K562 (cell line): ENCODE measurements around the gene EFCAB8. TPM values are rescaled to one million over a fixed set of nuclear protein-coding genes. Genes with fewer than 3 reads are reported as not detected.

Source experiments
- ATAC-seq: fragments of 200-7000 bp; cut with Tn5 transposase; 3 replicates; pipeline ENCODE4 v1.9.1; 2020; ENCODE audit warnings: moderate library complexity
- BruUV-seq: library from RNA; stranded (reverse); fragments of 400-500 nt; replicated peaks from 2 replicates; lab custom pipeline; 2021; lab: Mats Ljungman, UMichigan
- CTCF ChIA-PET: fragments of 300-600 bp; formaldehyde crosslinking; extraction: SDS; loops from one replicate; lab custom pipeline; 2021; ENCODE audit warnings: low intra/inter-chr PET ratio; lab: Yijun Ruan, JAX
- POLR2A ChIA-PET: fragments of 300-600, 350-650 bp; sonication (Branson Sonifier 250); formaldehyde crosslinking; extraction: SDS; loops from one replicate; lab custom pipeline; 2021; ENCODE audit warnings: antibody characterized with exemption, inconsistent platforms; lab: Yijun Ruan, JAX
- DNase-seq, 4 experiments: peaks; one replicate each; pipeline versions ENCODE4 v3.0.0 to v3.0.0-alpha.2; 2011 to 2018; ENCODE audit warnings: low spot score in 3 of 4, mixed read lengths in 3 of 4; ENCODE audit errors: extremely low read depth in 1 of 4
- FAIRE-seq: peaks from 2 replicates; lab custom pipeline; 2011; peaks lifted over from hg19 to GRCh38; lab: Jason Lieb, UNC
- H2AFZ ChIP-seq: 2 replicates; pipeline ENCODE4 v1.6.0; 2011; ENCODE audit warnings: low read depth, low read length, control low read depth, inconsistent platforms
- H3K27ac ChIP-seq: fragments of 200-600 bp; 3 replicates; pipeline ENCODE4 v1.8.0; 2011; ENCODE audit warnings: low read depth, mild to moderate bottlenecking, control low read depth, inconsistent platforms, low read length, moderate library complexity, mixed read lengths; ENCODE audit errors: extremely low read depth
- H3K27me3 ChIP-seq, 2 experiments: fragments of 300-600 bp in 1 of 2; 2 replicates in 1 of 2; 3 replicates in 1 of 2; pipeline versions ENCODE4 v1.6.0 to v1.8.0; 2011; ENCODE audit warnings: inconsistent platforms in 2 of 2, low read length in 2 of 2, mild to moderate bottlenecking in 1 of 2, mixed read lengths in 1 of 2, moderate library complexity in 1 of 2; ENCODE audit not compliant: control insufficient read depth in 2 of 2, insufficient read depth in 2 of 2
- H3K36me3 ChIP-seq: fragments of 300-600 bp; 3 replicates; pipeline ENCODE4 v1.8.0; 2011; ENCODE audit warnings: mild to moderate bottlenecking, low read length, inconsistent platforms; ENCODE audit not compliant: control insufficient read depth, insufficient read depth
- H3K4me1 ChIP-seq, 2 experiments: fragments of 200-600 bp in 1 of 2; replicated peaks in 1 of 2; 2 replicates in 1 of 2; 3 replicates in 1 of 2; pipeline versions ENCODE4 v1.5.1 to v1.8.0; 2011; ENCODE audit warnings: inconsistent platforms in 2 of 2, low read length in 2 of 2, mild to moderate bottlenecking in 1 of 2, mixed read lengths in 1 of 2, moderate library complexity in 1 of 2; ENCODE audit not compliant: control insufficient read depth in 2 of 2, insufficient read depth in 2 of 2
- H3K4me2 ChIP-seq: 2 replicates; pipeline ENCODE4 v1.6.1; 2011; ENCODE audit warnings: low read length, control low read depth, inconsistent platforms, mixed read lengths; ENCODE audit not compliant: insufficient read depth
- H3K4me3 ChIP-seq: fragments of 200-600 bp; sonication (generic), shearing (Covaris generic); 2 replicates; pipeline ENCODE4 v1.5.1; 2016; ENCODE audit warnings: control low read depth, inconsistent platforms
- H3K79me2 ChIP-seq: fragments of 200-600 bp; 3 replicates; pipeline ENCODE4 v1.8.0; 2011; ENCODE audit warnings: low read length, inconsistent platforms; ENCODE audit not compliant: control insufficient read depth, insufficient read depth
- H3K9ac ChIP-seq, 2 experiments: 2 replicates each; pipeline versions ENCODE4 v1.6.0 to v1.6.1; 2011; ENCODE audit warnings: low read depth in 2 of 2, low read length in 2 of 2, control low read depth in 1 of 2, inconsistent platforms in 1 of 2, mild to moderate bottlenecking in 1 of 2, mixed read lengths in 1 of 2; ENCODE audit not compliant: insufficient read depth in 1 of 2
- H3K9me1 ChIP-seq: one replicate; pipeline ENCODE4 v1.6.0; 2011; ENCODE audit warnings: inconsistent platforms, mild to moderate bottlenecking, low read length, moderate library complexity; ENCODE audit not compliant: control insufficient read depth, insufficient read depth
- H3K9me3 ChIP-seq: replicated peaks from 2 replicates; pipeline ENCODE4 v1.5.1; 2011; ENCODE audit warnings: low read depth, low read length, inconsistent platforms; ENCODE audit not compliant: control insufficient read depth, insufficient read depth
- H4K20me1 ChIP-seq: replicated peaks from 2 replicates; pipeline ENCODE4 v1.6.1; 2011; ENCODE audit warnings: low read length, inconsistent platforms, mixed read lengths; ENCODE audit not compliant: control insufficient read depth, insufficient read depth
- BRCA1 ChIP-seq, 2 experiments: fragments of 450-650 bp in 1 of 2; sonication (generic) in 1 of 2; formaldehyde crosslinking in 1 of 2; IDR thresholded peaks; 2 replicates each; pipeline versions ENCODE4 v1.5.0 to v1.6.1; 2017 to 2020; ENCODE audit warnings: mild to moderate bottlenecking in 1 of 2, missing genetic modification reagents in 1 of 2
- CBX2 ChIP-seq: fragments of 200-600 bp; sonication (generic); IDR thresholded peaks from one replicate; pipeline ENCODE4 v1.6.1; 2012; ENCODE audit warnings: mild to moderate bottlenecking, low read length, inconsistent platforms; ENCODE audit not compliant: insufficient read depth, poor library complexity, severe bottlenecking
- CTCF ChIP-seq, 3 experiments: IDR thresholded peaks in 2 of 3; conservative IDR thresholded peaks in 1 of 3; 2 replicates each; pipeline ENCODE4 v1.5.1; 2011 to 2012; ENCODE audit warnings: low read length in 3 of 3, mild to moderate bottlenecking in 3 of 3, control low read depth in 2 of 3, improper control_type of control experiment in 1 of 3, inconsistent platforms in 1 of 3, low read depth in 1 of 3, mixed read lengths in 1 of 3, moderate library complexity in 1 of 3; ENCODE audit not compliant: insufficient read depth in 2 of 3
- KLF13 ChIP-seq: fragments of 450-650 bp; IDR thresholded peaks from 2 replicates; pipeline ENCODE4 v1.6.1; 2016; ENCODE audit warnings: missing genetic modification characterization, low read depth, mild to moderate bottlenecking, missing compliant biosample characterization, moderate library complexity, borderline replicate concordance
- LCOR ChIP-seq: sonication (generic); formaldehyde crosslinking; IDR thresholded peaks from 2 replicates; pipeline ENCODE4 v1.8.0; 2022; ENCODE audit warnings: mild to moderate bottlenecking, missing genetic modification reagents
- MXI1 ChIP-seq: IDR thresholded peaks from 2 replicates; pipeline ENCODE4 v1.6.1; 2011; ENCODE audit warnings: low read depth, mild to moderate bottlenecking, improper control_type of control experiment, low read length
- NFRKB ChIP-seq: fragments of 450-650 bp; IDR thresholded peaks from 2 replicates; pipeline ENCODE4 v1.6.1; 2016; ENCODE audit warnings: low read depth
- POLR2H ChIP-seq: IDR thresholded peaks from 2 replicates; pipeline ENCODE4 v1.6.1; 2016; ENCODE audit warnings: missing genetic modification characterization, low read depth, mild to moderate bottlenecking, control low read depth, missing compliant biosample characterization, moderate library complexity
- PRPF4 ChIP-seq: fragments of 200-400 bp; formaldehyde crosslinking; IDR thresholded peaks from one replicate; pipeline ENCODE4 v1.6.1; 2017; ENCODE audit warnings: low read length, low read depth, mild to moderate bottlenecking; ENCODE audit not compliant: insufficient read depth, poor library complexity, severe bottlenecking
- RBM25 ChIP-seq: fragments of 200-400 bp; formaldehyde crosslinking; IDR thresholded peaks from 2 replicates; pipeline ENCODE4 v1.6.1; 2018; ENCODE audit warnings: low read length, low read depth, moderate library complexity; ENCODE audit not compliant: severe bottlenecking
- TCF7L2 ChIP-seq: fragments of 150-350 bp; IDR thresholded peaks from 2 replicates; pipeline ENCODE4 v1.6.1; 2016; ENCODE audit warnings: low read depth, mild to moderate bottlenecking, low read length, moderate library complexity
- ZBTB8A ChIP-seq: fragments of 450-650 bp; IDR thresholded peaks from 2 replicates; pipeline ENCODE4 v1.6.1; 2018; ENCODE audit warnings: mild to moderate bottlenecking, moderate library complexity; ENCODE audit not compliant: partially characterized antibody
- ZC3H4 ChIP-seq: sonication (generic); formaldehyde crosslinking; IDR thresholded peaks from 2 replicates; pipeline ENCODE4 v1.9.0; 2021; ENCODE audit warnings: missing genetic modification reagents, borderline replicate concordance
- ZNF354B ChIP-seq: fragments of 250-450 bp; sonication (Bioruptor Pico); IDR thresholded peaks from 2 replicates; pipeline ENCODE4 v1.4.0; 2020
- WGBS: fragments of 100-300 bp; shearing (Covaris generic); methylation state at CpG from one replicate; pipeline ENCODE4 v1.1.6; 2016; ENCODE audit warnings: low coverage, mixed read lengths; ENCODE audit not compliant: insufficient coverage; ENCODE audit errors: missing lambda C conversion rate; 5-methylcytosine and 5-hydroxymethylcytosine counted together
- in situ Hi-C: fragments of 300-500 bp; cut with MboI; formaldehyde crosslinking; loops from 4 replicates; pipeline ENCODE4 v1.15.0; 2018; ENCODE audit warnings: inconsistent platforms, mixed read lengths
- intact Hi-C: fragments of 100-400 bp; cut with micrococcal nuclease; formaldehyde crosslinking; loops from 2 replicates; pipeline ENCODE4 v1.14.2; 2022
- polyA plus RNA-seq, 8 experiments: library from polyadenylated mRNA; depleted of rRNA in 4 of 8; stranded (reverse) in 5 of 8; unstranded in 3 of 8; fragments of >200 nt; fragmentation: Nextera tagmentation in 2 of 8; fragmentation: Illumina TruSeq in 1 of 8; extraction: Ambion mirVana in 2 of 8; extraction: Trizol in 1 of 8; gene quantifications; 2 replicates each; pipeline versions ENCODE4 v1.2.1 to v1.2.3, GENCODE V29; 2011 to 2014; ENCODE audit warnings: inconsistent platforms in 1 of 8, missing spikeins in 1 of 8
- total RNA-seq, 7 experiments: library from RNA; depleted of rRNA in 6 of 7; stranded (reverse); fragments of >200 nt in 6 of 7; fragmentation: Illumina TruSeq in 2 of 7; extraction: Trizol in 2 of 7; gene quantifications; 2 replicates each; pipeline versions ENCODE4 v1.2.1 to v1.2.3, GENCODE V29; 2011 to 2021; ENCODE audit warnings: low replicate concordance in 1 of 7
- TF ChIP-seq, protein P1 (sequence below): IDR thresholded peaks from 3 replicates; pipeline ENCODE4 v1.6.1; 2011; ENCODE audit warnings: borderline replicate concordance, mild to moderate bottlenecking; ENCODE audit not compliant: insufficient read length, insufficient read depth

EFCAB8 gene
- total and polyA plus RNA-seq, 9 of the 15 experiments (the other 6 are each of a cell fraction or from before 2014, with no cell fraction given) = 0.03 to 0.18 (median 0.11) TPM; not detected in 6

- no peak for DNase-seq
- ATAC-seq = no peak
- H3K4me1 ChIP-seq = no peaks in the 10 kb centered on the region; a peak in 1 of 5 replicates
- ChIA-PET CTCF (no interaction called here), POLR2A (no interaction called here)
- no peaks in the 10 kb centered on the region for H3K9me3 ChIP-seq
- H3K36me3 ChIP-seq = no peaks in the 10 kb centered on the region
- no peaks in the 10 kb centered on the region for H3K9me1 ChIP-seq
- H3K27ac ChIP-seq = no peak overlapping the region
- H2AFZ ChIP-seq = no peak overlapping the region
- no peaks in the 10 kb centered on the region for H4K20me1 ChIP-seq
- intact Hi-C loops = no loop called here
- WGBS = 9% methylated on average over 8 of the region's 8 CpGs
- TF ChIP-seq LCOR (CRISPR knock-in tag) (no peak), ZBTB8A (no peak), ZC3H4 (CRISPR knock-in tag) (no peak), NFRKB (no peak), RBM25 (no peak), MXI1 (no peak), ZNF354B (no peak), PRPF4 (no peak), CBX2 (no peak), TCF7L2 (no peak), BRCA1 (IDR thresholded peaks at IDR 0.05) (no peak), BRCA1 (CRISPR knock-in tag; IDR thresholded peaks at IDR 0.05) (no peak), CTCF (IDR thresholded peaks at IDR 0.05 in 2 of 3, conservative IDR thresholded peaks at IDR 0.05 in 1 of 3; ENCODE audit: insufficient read depth in 2 of 3, low read depth in 1 of 3, low read length in 3 of 3) (no peak), POLR2H (tag) (no peak), KLF13 (tag) (no peak)
- TF ChIP-seq, protein P1, sequence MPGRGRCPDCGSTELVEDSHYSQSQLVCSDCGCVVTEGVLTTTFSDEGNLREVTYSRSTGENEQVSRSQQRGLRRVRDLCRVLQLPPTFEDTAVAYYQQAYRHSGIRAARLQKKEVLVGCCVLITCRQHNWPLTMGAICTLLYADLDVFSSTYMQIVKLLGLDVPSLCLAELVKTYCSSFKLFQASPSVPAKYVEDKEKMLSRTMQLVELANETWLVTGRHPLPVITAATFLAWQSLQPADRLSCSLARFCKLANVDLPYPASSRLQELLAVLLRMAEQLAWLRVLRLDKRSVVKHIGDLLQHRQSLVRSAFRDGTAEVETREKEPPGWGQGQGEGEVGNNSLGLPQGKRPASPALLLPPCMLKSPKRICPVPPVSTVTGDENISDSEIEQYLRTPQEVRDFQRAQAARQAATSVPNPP = no peak
- peaks cover 3 to 13% of the 10 kb centered on the region in 2 experiments; a peak in 1 of 5 replicates for H3K27me3 ChIP-seq
- no peak overlapping the region for H3K4me3 ChIP-seq
- no peak overlapping the region for H3K4me2 ChIP-seq
- no TSS peak for BruUV-seq
- in situ Hi-C loops = no loop called here
- H3K9ac ChIP-seq = no peak overlapping the region
- H3K79me2 ChIP-seq = no peaks in the 10 kb centered on the region
- no peak for FAIRE-seq
Measured at GRCh38 chr20:32991792-32992641, 133.3 kb downstream of the EFCAB8 start.
